ENCODE measurements around the gene RAPGEF2.
"Not testable (repeated sequence)": the region's sequence is repeated elsewhere in the genome, so short reads cannot be mapped to it uniquely, and the experiment has no call there.

RAPGEF2 gene

GRCh38 chr4:159308566-159309340 is 205.9 kb downstream of the RAPGEF2 start:
- no peak overlapping the region for H3K4me3 ChIP-seq (ENCODE audit: low read depth, low read length)
- no peak for TF ChIP-seq CTCF (IDR thresholded peaks at IDR 0.05; ENCODE audit: borderline replicate concordance, insufficient read depth, low read depth, low read length)

- H3K4me3 ChIP-seq (ENCODE audit: low read depth, low read length): no peak overlapping the region
- no peak for TF ChIP-seq CTCF (IDR thresholded peaks at IDR 0.05; ENCODE audit: borderline replicate concordance, insufficient read depth, low read depth, low read length)
Observed at GRCh38 chr4:159312236-159312635, 209.4 kb downstream of the RAPGEF2 start.

- TF ChIP-seq CTCF (IDR thresholded peaks at IDR 0.05; ENCODE audit: borderline replicate concordance, insufficient read depth, low read depth, low read length): 0 out of 2 replicates have a peak, but pooled peaks have one; percentile 10
- not testable (repeated sequence) for H3K4me3 ChIP-seq (ENCODE audit: low read depth, low read length)
Observed at GRCh38 chr4:159315879-159316278, 213.0 kb downstream of the RAPGEF2 start.

- TF ChIP-seq CTCF (IDR thresholded peaks at IDR 0.05; ENCODE audit: borderline replicate concordance, insufficient read depth, low read depth, low read length): no peak
- no peak overlapping the region for H3K4me3 ChIP-seq (ENCODE audit: low read depth, low read length)
Observed at GRCh38 chr4:159317203-159317602, 214.3 kb downstream of the RAPGEF2 start.

GRCh38 chr4:159319027-159319426 is 216.1 kb downstream of the RAPGEF2 start:
- H3K4me3 ChIP-seq (ENCODE audit: low read depth, low read length): no peak overlapping the region
- TF ChIP-seq CTCF (IDR thresholded peaks at IDR 0.05; ENCODE audit: borderline replicate concordance, insufficient read depth, low read depth, low read length): no peak

GRCh38 chr4:159326480-159326879 is 223.6 kb downstream of the RAPGEF2 start:
- TF ChIP-seq CTCF (IDR thresholded peaks at IDR 0.05; ENCODE audit: borderline replicate concordance, insufficient read depth, low read depth, low read length): no peak
- H3K4me3 ChIP-seq (ENCODE audit: low read depth, low read length): no peak overlapping the region

GRCh38 chr4:159328766-159329165 is 225.9 kb downstream of the RAPGEF2 start:
- H3K4me3 ChIP-seq (ENCODE audit: low read depth, low read length): no peak overlapping the region
- TF ChIP-seq CTCF (IDR thresholded peaks at IDR 0.05; ENCODE audit: borderline replicate concordance, insufficient read depth, low read depth, low read length): no peak
